ENCODE measurements around the gene METTL17.
"Not testable (repeated sequence)": the region's sequence is repeated elsewhere in the genome, so short reads cannot be mapped to it uniquely, and the experiment has no call there.

Gene METTL17

DNA sequence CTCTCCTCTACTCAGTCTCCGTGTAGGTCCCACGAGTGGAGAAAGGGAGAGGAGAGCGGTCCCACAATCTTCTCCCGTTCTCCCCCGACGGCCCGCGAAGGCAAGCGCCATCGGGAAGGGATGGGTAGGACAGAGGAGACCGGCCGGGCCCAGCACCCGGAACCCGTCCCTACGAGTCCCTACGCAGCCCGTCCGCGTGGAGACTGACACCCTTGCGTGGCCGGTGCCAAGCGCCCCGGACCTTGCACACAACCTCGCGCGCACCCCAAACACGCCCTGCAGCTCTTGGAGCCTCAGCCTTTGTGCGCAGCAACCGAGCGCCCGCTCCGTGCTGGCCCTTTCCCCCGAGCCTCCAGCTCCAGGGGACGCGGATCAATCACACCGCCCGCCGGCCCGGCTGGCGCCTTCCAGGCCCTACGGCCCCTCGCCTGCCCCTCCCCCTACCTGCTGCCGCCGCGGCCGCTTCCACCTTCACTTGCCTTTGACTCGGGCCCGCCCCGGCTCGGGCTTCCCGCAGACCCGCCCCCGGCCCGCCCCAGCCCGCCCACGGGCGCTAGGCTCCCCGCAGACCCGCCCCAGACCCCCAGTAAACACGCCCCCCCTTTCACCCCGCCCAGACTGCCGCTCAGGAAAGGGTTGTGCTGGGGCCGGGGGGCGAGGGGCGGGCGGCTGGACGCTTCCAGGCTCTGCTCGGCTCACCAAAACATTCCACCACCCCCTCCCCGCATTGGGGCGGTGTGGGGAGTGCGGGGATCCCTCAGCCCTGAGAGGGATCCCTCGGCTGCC, 35.0 kb downstream of the METTL17 start, which contains the start of gene NDRG2:
Gene NDRG2 (minus strand): TSS at position 477 of the 786 bp plus-strand sequence. CDS start 1,746 bp downstream, outside the sequence.
- no peak for DNase-seq (ENCODE audit: low read depth)

DNA sequence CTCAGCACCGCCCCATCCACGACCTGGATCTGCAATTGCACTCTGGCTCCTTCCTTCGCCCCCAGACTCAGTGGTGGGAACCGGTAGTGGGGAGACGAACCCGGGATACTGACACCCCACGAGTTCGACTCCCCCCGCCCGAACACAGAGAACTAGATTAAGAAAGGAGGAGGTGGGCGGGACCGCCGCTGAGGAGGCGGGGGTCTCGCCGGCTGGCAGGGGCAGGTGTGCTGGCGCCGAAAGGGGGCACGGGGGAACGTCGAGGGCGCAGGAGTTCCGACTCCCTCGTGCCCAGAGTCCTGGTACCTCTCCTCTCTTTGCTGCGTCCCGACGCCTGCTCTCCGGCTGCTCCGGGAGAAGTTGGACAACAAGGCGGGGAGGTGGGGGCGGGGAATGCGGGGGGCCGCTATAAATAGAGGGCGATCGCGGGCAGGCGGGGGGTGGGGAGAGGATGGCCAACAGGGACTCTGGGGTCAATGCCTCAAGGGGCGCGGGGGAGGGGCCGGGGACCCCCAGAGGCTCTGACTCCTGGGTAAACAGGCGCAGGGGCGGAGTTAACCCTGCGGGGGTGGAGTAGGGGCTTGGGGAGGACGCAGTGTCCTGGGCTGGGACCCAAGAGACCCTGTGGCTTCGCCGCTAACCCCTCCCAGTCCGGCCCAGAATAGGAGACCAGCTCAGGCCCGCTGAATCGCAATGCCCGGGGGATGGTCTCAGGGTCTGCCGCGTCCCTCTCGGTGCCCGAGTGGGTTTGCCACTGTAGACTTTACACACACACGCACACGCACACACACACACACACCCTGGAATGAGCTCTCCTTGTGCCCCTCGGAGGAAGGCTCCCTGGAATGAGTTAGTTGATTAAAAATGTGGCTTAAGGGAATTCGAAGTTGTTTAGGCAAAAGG, 35.8 kb downstream of the METTL17 start:
- no peak for DNase-seq (ENCODE audit: low read depth)

- no peak for DNase-seq (ENCODE audit: low read depth)
Measured at GRCh38 chr14:21026274-21026987, 36.7 kb downstream of the METTL17 start.

GRCh38 chr14:21026988-21027315, 37.2 kb downstream of the METTL17 start:
- DNase-seq (ENCODE audit: low read depth) = no peak

- no peak for DNase-seq (ENCODE audit: low read depth)
Measured at GRCh38 chr14:21029917-21030316, 40.1 kb downstream of the METTL17 start, which contains the start of gene TPPP2. TPPP2 (plus strand) TSS chr14:21030217; CDS start chr14:21030582, 365 bp downstream.

DNA sequence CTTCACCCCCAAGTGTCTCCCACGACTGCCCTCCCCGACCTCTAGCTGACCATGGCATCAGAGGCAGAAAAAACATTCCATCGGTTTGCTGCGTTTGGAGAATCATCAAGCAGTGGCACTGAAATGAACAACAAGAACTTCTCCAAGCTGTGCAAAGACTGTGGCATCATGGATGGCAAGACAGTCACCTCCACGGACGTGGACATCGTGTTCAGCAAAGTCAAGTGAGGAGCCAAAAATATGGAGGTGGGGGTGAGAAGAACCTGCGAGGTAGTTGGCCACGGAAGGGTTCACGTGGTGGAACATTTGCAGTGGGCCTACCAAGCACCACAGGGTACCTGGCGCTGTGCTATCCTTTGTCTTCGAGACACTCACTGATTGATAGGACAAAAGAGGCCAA, 40.8 kb downstream of the METTL17 start:
- DNase-seq (ENCODE audit: low read depth) = no peak

- DNase-seq (ENCODE audit: low read depth) = no peak
Measured at GRCh38 chr14:21032326-21033132, 42.7 kb downstream of the METTL17 start.

GRCh38 chr14:21033133-21033698, 43.4 kb downstream of the METTL17 start:
- DNase-seq (ENCODE audit: low read depth) = no peak

GRCh38 chr14:21034707-21035106, 44.9 kb downstream of the METTL17 start, which contains the start of gene RNASE13:
RNASE13 (minus strand) TSS chr14:21034807; CDS start chr14:21034288, 519 bp downstream.
- DNase-seq (ENCODE audit: low read depth) = no peak

GRCh38 chr14:21036751-21037150, 47.0 kb downstream of the METTL17 start:
- DNase-seq (ENCODE audit: low read depth) = no peak

GRCh38 chr14:21037156-21037555, 47.4 kb downstream of the METTL17 start:
- DNase-seq (ENCODE audit: low read depth) = no peak

GRCh38 chr14:21038441-21039422, 49.0 kb downstream of the METTL17 start:
- peak; percentile 55 for DNase-seq (ENCODE audit: low read depth)

DNA sequence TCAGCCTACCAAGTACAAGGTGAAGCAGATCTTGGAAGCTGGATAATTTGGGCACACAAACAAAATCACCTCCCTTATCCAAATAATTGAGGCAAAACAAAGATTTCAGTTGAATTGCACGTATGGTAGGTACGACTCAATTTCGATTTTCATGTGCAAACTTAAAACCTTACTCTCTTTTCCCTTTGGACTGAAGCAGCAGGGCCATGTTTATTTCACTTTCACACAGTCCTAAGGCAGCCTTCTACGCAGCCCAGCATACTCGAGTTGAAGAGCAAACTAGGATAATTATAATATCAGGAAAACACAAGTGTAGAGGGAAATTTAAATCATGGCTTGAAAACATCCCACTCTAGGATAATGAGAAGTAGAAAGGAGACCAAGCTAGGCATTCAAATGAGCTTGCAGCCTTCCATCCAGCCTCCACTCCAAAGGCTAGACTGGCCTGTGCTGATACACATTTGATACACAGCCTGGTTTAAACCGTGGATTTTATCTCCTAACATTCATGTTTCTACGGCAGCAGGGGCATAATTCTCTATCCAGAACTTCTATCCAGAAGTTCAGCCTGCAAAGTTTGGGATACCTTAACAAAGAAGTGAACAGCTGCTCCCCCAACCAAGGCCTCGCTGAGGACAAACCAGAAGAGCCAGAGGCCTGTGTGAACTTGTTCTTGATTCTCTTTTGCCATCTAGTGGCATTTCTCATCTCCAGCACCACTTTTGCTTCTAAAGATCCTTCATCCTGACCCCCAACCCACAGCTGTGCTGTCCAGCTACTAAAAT, 50.0 kb downstream of the METTL17 start:
- DNase-seq (ENCODE audit: low read depth) = peak; percentile 50

- DNase-seq (ENCODE audit: low read depth) = no peak
Measured at GRCh38 chr14:21040370-21040925, 50.7 kb downstream of the METTL17 start.

DNA sequence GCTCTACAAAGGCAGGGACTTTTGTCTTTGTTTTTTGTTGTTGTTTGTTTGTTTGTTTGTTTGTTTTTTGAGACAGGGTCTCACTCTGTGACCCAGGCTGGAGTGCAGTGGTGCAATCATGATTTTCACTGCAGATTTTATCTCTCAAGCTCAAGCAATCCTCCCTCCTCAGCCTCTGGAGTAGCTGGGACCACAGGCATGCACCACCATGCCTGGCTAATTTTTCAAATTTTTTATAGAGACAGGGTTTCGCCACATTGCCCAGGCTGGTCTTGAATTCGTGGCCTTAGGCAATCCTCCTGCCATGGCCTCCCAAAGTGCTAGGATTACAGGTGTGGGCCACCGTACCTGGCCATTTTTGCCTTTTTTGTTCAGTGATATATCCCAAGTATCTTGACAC, 51.2 kb downstream of the METTL17 start:
- not testable (repeated sequence) for DNase-seq (ENCODE audit: low read depth)

GRCh38 chr14:21041676-21042433, 52.1 kb downstream of the METTL17 start, which contains the start of gene RNASE7:
RNASE7 (plus strand) TSS chr14:21042362; CDS start chr14:21042993, 631 bp downstream.
- DNase-seq (ENCODE audit: low read depth) = peak; percentile 22

DNA sequence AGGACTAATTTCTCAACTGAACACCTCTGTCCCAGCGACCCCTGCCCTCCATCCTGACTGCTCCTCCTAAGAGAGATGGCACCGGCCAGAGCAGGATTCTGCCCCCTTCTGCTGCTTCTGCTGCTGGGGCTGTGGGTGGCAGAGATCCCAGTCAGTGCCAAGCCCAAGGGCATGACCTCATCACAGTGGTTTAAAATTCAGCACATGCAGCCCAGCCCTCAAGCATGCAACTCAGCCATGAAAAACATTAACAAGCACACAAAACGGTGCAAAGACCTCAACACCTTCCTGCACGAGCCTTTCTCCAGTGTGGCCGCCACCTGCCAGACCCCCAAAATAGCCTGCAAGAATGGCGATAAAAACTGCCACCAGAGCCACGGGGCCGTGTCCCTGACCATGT, 53.1 kb downstream of the METTL17 start:
- DNase-seq (ENCODE audit: low read depth) = no peak

All from fibroblast of gingiva (primary cell).